ENCODE measurements around the gene OR1I1.
A peak's percentile ranks its signal among the peaks of the same experiment; 100 is the strongest.
"Not testable (repeated sequence)": the region's sequence is repeated elsewhere in the genome, so short reads cannot be mapped to it uniquely, and the experiment has no call there.

The OR1I1 gene

GRCh38 chr19:15081911-15082310 is at the start of gene OR1I1:
OR1I1 (plus strand) TSS chr19:15082211; CDS start chr19:15087066, 4,855 bp downstream.
- DNase-seq (ENCODE audit: low read depth in 3 of 3): no peak

GRCh38 chr19:15035795-15036311 is 46.2 kb upstream of the OR1I1 start:
- DNase-seq (ENCODE audit: low read depth in 3 of 3): no peak

- DNase-seq (ENCODE audit: low read depth in 3 of 3): no peak
These were observed 44.4 kb upstream of the OR1I1 start for GRCh38 chr19:15037586-15037985.

- no peak for DNase-seq (ENCODE audit: low read depth in 3 of 3)
These were observed 43.7 kb upstream of the OR1I1 start for GRCh38 chr19:15038294-15038693.

GRCh38 chr19:15042003-15042402 is 40.0 kb upstream of the OR1I1 start:
- no peak for DNase-seq (ENCODE audit: low read depth in 3 of 3)

GRCh38 chr19:15042826-15043225 is 39.2 kb upstream of the OR1I1 start:
- no peak for DNase-seq (ENCODE audit: low read depth in 3 of 3)

GRCh38 chr19:15045506-15045905 is 36.5 kb upstream of the OR1I1 start:
- DNase-seq (ENCODE audit: low read depth in 3 of 3): no peak

- DNase-seq (ENCODE audit: low read depth in 3 of 3): no peak
These were observed 34.3 kb upstream of the OR1I1 start for GRCh38 chr19:15047680-15048079.

- no peak for DNase-seq (ENCODE audit: low read depth in 3 of 3)
These were observed 33.9 kb upstream of the OR1I1 start for GRCh38 chr19:15048128-15048527.

GRCh38 chr19:15048885-15049541 is 33.0 kb upstream of the OR1I1 start, which contains the start of gene CASP14:
CASP14 (plus strand) TSS chr19:15049480; CDS start chr19:15052252, 2,772 bp downstream.
- DNase-seq (ENCODE audit: low read depth in 3 of 3): no peak

GRCh38 chr19:15050639-15051038 is 31.4 kb upstream of the OR1I1 start:
- DNase-seq (ENCODE audit: low read depth in 3 of 3): no peak

- no peak for DNase-seq (ENCODE audit: low read depth in 3 of 3)
These were observed 20.0 kb upstream of the OR1I1 start for GRCh38 chr19:15062036-15062435.

GRCh38 chr19:15070386-15070785 is 11.6 kb upstream of the OR1I1 start:
- DNase-seq (ENCODE audit: low read depth in 3 of 3): not testable (repeated sequence)

- DNase-seq (ENCODE audit: low read depth in 3 of 3): no peak
These were observed 8.9 kb upstream of the OR1I1 start for GRCh38 chr19:15072930-15073647.

- DNase-seq (ENCODE audit: low read depth in 3 of 3): no peak
These were observed 7.6 kb upstream of the OR1I1 start for GRCh38 chr19:15074371-15074770.

GRCh38 chr19:15075806-15076205 is 6.2 kb upstream of the OR1I1 start:
- DNase-seq (ENCODE audit: low read depth in 3 of 3): no peak

GRCh38 chr19:15080002-15080401 is 2.0 kb upstream of the OR1I1 start:
- not testable (repeated sequence) for DNase-seq (ENCODE audit: low read depth in 3 of 3)

- DNase-seq (ENCODE audit: low read depth in 3 of 3): no peak
These were observed 5.2 kb downstream of the OR1I1 start for GRCh38 chr19:15087182-15087581.

- DNase-seq (ENCODE audit: low read depth in 3 of 3): peak; percentile 11 to 49 (median 18)
These were observed 10.1 kb downstream of the OR1I1 start for GRCh38 chr19:15091918-15092753.

GRCh38 chr19:15093001-15093400 is 11.0 kb downstream of the OR1I1 start:
- no peak for DNase-seq (ENCODE audit: low read depth in 3 of 3)

- DNase-seq (ENCODE audit: low read depth in 3 of 3): no peak
These were observed 14.2 kb downstream of the OR1I1 start for GRCh38 chr19:15096223-15096622.

- DNase-seq (ENCODE audit: low read depth in 3 of 3): not testable (repeated sequence)
These were observed 16.0 kb downstream of the OR1I1 start for GRCh38 chr19:15097980-15098379.
